HG02798 (cell line): Measurements from ENCODE around the gene ZCWPW1.
A peak's percentile ranks its signal among the peaks of the same experiment; 100 is the strongest.
"Not testable (repeated sequence)": the region's sequence is repeated elsewhere in the genome, so short reads cannot be mapped to it uniquely, and the experiment has no call there.

ENCODE experiments used
- ATAC-seq: cut with Tn5 transposase; IDR thresholded peaks from one replicate; pipeline ENCODE4 v1.9.1; 2021; ENCODE audit warnings: mild to moderate bottlenecking; ENCODE audit not compliant: unreplicated experiment, poor library complexity

The ZCWPW1 gene

DNA sequence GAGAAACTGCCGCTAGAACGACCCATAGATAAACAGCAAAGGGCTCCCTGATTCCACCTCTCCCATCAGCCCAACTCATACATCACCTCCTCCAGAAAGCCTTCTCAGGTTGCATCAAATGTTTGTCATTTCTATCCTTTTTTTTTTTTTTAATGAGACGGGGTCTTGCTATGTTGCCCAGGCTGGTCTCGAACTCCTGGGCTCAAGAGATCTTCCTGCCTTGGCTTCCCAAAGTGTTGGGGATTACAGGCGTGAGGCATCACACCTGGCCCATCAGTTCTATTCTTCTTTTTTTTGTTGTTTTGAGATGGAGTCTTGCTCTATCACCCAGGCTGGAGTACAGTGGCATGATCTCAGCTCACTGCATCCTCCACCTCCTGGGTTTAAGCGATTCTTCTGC is 28.5 kb upstream of the ZCWPW1 start:
- ATAC-seq: no peak

- no peak for ATAC-seq
These were observed 28.1 kb upstream of the ZCWPW1 start for GRCh38 chr7:100456562-100456961.

DNA sequence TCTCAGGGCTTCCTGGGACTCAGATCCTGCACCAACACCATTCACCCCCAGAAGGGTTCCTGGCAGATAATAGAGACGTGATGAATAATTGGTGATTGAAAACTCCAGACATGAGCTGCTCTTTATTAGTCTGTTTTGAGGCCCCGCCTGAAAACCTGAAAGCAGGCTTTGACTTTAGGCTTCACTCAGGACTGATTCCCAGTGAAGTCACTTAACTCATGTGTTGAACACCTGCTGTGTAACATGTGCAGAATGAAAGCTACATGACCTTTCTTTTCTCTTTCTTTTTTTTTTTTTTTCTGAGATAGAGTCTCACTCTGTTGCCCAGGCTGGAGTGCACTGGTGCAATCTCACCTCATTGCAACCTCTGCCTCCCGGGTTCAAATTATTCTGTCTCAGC is 26.7 kb upstream of the ZCWPW1 start:
- ATAC-seq: no peak

DNA sequence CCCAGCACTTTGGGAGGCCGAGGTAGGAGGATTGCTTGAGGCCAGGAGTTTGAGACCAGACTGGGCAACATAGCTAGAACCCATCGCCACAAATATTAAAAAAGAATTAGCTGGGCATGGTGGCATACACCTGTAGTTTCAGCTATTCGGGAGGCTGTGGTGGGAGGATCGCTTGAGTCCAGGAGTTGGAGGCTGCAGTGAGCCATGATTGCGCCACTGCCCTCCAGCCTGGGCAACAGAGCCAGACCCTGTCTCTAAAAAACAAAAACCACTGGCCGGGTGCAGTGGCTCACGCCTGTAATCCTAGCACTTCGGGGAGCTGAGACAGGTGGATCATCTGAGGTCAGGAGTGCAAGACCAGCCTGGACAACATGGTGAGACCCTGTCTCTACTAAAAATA is 25.4 kb upstream of the ZCWPW1 start:
- not testable (repeated sequence) for ATAC-seq

DNA sequence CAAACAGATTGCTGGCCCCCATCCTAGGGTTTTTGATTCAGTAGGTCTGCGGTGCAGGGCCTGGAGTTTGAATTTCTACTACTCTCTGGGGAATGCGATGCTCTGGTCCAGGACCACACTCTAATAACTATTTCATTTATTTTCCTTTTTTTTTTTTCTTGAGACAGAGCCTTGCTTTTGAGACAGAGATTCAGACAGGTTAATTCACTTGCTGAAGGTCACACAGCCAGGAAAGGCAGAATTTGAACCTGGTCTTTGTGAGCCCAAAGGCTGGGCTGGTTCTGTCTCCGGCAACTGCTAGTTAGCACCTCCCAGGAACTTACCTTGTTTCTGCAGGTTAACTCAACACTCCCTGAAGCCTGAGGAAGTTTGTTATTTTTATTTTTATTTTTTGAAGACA is 24.0 kb upstream of the ZCWPW1 start:
- ATAC-seq: no peak

DNA sequence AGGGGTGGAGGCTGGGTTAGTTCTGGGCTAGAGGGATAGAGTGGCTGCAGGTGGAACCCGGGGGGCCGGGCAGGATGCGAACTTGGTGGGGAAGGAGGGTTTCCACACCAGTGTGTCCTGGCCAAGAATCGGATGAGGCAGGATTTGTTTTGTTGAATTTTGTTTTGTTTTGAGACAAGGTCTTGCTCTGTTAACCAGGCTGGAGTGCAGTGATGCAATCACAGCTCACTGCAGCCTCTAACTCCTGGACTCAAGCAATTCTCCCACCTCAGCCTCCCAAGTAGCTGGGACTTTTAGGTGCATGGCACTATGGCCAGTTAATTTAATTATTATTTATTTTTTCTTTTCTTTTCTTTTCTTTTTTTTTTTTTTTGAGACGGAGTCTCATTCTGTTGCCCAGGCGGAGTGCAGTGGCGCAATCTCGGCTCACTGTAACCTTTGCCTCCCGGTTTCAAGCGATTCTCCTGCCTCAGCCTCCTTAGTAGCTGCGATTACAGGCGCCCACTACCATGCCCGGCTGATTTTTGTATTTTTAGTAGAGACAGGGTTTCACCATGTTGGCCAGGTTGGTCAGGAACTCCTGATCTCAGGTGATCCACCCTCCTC is 20.8 kb upstream of the ZCWPW1 start:
- no peak for ATAC-seq

DNA sequence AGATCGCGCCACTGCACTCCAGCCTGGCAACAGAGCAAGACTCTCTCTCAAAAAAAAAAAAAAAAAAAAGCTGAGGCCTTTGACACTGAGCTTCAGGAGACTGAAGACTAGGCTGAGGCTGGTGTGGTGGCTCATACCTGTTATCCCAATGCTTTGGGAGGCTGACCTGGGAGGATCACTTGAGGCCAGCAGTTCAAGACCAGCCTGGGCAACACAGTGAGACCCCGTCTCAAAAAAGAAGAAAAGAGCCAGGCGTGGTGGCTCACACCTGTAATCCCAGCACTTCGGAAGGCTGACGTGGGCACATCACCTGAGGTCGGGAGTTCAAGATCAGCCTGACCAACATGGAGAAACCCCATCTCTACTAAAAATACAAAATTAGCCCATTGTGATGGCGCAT is 18.9 kb upstream of the ZCWPW1 start:
- not testable (repeated sequence) for ATAC-seq

DNA sequence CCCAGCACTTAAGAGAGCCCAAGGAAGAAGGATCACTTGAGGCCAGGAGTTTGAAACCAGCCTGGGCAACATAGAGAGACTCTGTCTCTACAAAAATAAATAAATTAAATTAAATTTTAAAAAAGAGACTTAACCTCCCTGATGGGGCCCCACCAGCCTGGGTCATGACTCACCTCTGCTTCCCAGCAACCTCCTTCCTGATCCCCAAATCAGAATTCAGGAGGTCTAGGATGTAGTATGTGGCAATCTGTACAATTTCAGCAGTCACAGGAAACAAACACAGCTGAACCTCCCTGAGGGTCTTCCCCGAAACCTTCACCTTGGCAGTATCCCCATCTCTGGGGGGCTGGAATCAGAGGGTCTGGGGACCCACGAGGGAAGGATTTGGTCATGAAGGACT is 17.5 kb upstream of the ZCWPW1 start:
- no peak for ATAC-seq

DNA sequence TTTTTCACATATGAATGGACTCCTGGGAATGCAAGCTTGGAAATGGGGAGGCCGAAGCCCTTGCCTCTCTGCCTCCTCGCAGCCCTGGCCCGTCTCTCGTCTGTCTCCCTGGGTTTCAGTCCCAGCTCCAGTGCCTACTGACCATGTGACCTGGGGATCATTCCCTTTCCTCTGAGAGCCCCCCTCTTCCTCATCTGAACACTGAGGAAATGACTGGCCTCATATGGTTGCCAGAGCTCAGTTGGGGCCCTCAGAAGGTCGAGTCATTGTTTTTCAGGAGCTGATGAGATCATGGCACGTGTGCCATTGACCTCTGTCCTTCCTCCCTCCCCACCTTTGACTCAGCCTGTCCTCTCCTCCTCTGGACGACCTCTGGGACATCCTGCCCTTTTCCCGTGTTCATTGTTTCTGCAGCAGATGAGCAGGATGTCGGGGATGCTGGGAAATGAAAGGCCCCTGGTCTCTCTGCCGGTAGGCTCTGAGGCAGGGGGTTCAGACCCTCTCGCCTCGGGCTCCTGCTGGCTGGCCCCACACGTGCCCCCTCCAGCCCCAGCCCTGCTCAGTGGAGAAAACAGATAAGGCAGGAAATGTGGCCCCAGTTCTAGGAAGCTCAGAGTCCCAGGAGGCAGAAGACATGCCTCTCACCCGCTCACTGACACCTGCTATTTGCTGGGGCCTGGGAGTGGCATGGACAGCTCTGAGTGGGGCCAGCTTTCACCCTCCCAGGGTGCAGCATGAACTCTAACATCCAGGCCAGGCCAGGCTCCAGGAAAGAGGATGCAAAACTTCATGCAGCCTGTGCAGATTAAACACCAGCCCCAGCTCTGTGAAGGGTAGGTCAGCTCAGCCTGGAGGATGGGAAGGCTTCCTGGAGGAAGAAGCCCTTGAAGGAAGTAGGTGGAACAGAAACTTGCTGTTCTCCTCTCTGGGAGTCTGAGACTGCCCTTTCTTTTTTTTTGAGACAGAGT is 16.1 kb upstream of the ZCWPW1 start:
- no peak for ATAC-seq

GRCh38 chr7:100443096-100443840 is 14.8 kb upstream of the ZCWPW1 start:
- ATAC-seq: no peak

- ATAC-seq: no peak
These were observed 13.4 kb upstream of the ZCWPW1 start for GRCh38 chr7:100441641-100442535.

DNA sequence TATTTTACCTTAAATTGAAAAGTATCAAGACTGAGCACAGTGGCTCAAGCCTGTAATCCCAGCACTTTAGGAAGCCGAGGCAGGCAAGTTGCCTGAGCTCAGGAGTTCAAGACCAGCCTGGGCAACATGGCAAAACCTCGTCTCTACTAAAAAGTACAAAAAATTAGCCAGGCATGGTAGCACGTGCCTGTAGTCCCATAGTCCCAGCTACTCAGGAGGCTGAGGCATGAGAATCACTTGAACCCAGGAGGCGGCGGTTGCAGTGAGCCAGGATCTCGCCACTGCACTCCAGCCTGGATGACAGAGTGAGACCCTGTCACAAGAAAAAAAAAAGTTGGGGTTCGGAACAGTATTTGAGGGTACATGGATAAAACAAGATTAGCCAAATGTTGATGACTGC is 10.7 kb upstream of the ZCWPW1 start:
- ATAC-seq: not testable (repeated sequence)

DNA sequence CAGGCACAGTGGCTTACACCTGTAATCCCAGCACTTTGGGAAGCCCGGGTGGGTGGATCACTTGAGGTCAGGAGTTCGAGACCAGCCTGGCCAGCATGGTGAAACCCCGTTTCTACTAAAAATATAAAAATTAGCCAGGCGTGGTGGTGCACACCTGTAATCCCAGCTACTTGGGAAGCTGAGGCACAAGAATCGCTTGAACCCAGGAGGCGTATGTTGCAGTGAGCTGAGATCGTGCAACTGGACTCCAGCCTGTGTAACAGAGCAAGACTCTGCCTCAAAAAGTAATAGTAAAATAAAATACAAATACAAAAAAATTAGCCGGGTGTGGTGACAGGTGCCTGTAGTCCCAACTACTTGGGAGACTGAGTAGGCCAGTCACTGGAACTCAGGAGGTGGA is 10.2 kb upstream of the ZCWPW1 start:
- ATAC-seq: not testable (repeated sequence)

GRCh38 chr7:100438172-100438571 is 9.7 kb upstream of the ZCWPW1 start:
- no peak for ATAC-seq

DNA sequence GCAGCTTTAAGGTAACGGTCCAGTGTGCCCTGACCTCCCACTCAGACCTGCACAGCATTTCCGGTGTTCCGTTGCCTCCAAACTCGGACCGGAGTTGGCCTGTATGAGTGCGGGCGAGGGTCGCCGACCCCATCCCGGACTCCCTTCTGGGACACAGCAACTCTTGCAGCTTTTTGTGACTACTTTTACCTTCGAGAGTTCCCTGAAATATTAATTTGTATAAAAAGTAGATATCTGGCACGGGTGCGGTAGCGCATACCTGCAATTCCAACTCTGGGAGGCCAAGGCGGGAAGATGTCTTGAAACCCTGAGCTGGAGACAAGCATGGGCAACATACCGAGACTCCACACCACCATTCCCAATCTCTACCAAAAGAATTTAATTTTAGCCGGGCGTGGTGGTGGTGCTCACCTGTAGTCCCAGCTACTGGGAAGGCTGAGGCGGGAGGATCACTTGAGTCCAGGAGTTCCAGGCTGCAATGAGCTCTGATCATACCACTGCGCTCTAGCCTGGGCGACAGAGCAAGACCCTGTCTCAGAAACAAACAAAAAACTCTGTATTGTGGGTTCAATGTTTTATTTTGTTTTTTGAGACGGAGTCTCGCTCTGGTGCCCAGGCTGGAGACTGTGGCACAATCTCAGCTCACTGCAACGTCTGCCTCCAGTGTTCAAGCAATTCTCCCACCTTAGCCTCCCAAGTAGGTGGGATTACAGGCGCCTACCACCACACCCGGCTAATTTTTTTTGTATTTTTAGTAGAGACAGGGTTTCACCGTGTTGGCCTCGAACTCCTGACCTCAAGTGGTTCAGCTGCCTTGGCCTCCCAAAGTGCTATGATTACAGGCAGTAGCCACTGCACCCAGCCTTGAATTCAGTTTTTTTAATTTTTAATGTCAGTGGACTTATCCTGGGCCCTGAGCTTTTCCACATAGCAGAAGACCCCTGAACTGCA is 8.9 kb upstream of the ZCWPW1 start:
- ATAC-seq: no peak

GRCh38 chr7:100435401-100436304 is 7.2 kb upstream of the ZCWPW1 start:
- peak; percentile 28 for ATAC-seq

GRCh38 chr7:100434297-100435144 is 6.0 kb upstream of the ZCWPW1 start:
- ATAC-seq: no peak
